Activated CD4-positive, alpha-beta T cell treated with anti-CD3 and anti-CD28 coated beads for 24 hours (primary cell): ENCODE data around the gene PPP6R2.

ENCODE experiments used
- DNase-seq, 2 donors: peaks; one replicate each; pipeline ENCODE4 v3.0.0-alpha.2; 2020; ENCODE audit warnings: low read depth in 2 of 2

Gene PPP6R2

DNA sequence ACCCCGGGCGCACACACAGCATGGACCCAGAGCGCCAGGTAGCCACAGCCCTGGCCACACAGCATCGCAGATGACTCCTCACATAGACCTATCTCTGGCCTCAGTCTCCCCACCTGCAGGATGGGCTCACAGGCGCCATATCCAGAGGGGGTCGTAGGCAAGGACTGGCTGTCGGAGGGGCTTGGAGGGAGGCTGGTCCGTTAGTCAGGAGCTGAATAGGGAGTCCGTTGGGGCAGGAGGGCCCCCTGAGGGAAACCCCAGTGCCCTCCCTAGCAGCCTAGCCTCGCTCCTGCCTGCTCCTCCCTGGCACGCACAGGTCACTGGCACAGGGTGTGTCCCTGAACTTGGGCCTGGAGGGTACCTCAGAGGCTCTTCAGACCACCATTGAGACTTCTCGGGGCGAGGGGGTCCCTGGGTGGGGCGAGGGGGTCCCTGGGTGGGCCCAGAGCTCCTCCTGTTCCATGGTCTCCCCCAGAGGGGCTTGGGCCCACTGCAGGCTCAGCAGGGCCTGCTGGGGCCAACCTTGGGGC, 37.7 kb upstream of the PPP6R2 start:
- DNase-seq, result no peak

DNA sequence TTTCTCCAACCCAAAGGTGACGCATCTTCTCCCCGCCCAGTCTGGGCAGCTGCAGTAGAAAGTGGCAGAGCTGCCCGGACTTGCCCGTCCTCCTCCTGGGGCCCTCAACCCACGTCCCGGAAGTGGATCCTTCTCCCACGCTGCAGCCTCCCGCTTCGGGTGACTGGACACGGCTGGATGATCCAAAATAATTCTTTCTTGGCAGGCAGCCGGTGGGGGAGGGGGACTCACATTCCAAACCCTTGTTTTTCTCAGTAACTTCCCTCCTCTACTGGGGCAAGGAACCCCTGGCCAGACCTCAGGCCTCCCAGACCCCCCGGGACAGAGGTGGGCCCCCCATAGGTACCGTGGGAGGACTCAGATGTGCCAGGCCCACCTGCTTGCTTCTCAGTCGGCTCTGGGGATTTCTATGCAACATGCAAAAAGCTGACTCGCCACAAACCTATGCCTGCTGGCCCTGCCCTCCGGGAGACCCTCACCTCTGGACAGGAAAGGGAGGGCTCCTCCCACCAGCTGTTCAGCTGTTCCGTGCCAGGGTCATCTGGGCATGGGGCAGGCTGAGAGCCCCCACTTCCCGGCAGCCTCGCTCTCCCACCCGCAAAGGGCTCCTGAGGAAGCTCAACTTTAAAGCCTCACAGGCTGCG, 37.1 kb upstream of the PPP6R2 start:
- DNase-seq, result no peak

DNA sequence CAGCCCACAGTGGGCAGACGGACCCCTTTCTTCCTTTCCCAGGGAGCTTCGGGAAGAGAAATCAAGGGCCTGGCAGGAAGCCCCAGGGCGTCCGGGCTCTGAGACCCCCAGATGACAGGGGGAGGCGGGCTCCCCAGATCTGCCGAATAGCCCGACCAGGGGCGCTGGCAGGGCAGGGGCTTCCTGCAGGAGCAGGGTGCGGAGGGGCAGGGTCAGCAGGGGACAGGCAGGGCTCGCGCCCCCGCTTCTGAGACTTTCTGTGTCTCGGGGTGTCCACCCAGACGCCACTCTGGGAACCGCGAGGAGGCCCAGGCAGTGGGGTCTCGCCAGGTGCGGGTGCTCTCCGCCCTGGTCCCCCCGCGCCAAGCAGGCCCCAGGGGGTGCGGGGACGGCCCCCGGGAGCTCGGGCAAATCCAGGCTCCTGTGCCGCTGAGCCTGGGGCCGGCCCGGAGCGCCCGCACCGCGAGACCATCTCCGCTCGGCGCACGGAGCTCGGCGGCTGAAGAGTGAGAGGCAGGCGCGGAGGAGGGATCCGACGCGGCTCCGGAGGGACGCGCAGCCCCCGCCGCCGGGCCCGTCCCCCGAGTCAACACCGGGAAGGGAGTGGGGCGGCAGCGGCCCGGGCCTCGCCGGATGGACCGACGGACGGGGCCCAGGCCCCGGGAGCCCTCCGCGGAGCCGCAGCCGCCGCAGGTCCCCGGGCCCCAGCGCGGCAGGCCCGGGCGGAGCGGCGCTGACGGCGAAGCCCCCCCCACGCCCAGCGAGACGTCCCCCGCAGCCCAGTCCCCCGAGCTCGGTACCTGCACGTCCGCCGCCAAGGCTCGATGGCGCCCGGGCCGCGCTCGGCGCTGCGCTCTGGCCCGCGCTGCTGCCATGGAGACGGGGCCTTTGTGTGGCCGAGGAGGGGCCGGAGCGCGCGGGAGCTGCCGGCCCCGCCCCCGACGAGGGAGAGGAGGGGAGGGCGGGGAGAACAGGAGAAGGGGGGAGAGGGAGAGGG, 36.1 kb upstream of the PPP6R2 start, which contains the start of gene PLXNB2:
PLXNB2 (minus strand) TSS at position 894 of the 997 bp plus-strand sequence. CDS start 17,062 bp downstream, outside the sequence.
- no peak for DNase-seq

DNA sequence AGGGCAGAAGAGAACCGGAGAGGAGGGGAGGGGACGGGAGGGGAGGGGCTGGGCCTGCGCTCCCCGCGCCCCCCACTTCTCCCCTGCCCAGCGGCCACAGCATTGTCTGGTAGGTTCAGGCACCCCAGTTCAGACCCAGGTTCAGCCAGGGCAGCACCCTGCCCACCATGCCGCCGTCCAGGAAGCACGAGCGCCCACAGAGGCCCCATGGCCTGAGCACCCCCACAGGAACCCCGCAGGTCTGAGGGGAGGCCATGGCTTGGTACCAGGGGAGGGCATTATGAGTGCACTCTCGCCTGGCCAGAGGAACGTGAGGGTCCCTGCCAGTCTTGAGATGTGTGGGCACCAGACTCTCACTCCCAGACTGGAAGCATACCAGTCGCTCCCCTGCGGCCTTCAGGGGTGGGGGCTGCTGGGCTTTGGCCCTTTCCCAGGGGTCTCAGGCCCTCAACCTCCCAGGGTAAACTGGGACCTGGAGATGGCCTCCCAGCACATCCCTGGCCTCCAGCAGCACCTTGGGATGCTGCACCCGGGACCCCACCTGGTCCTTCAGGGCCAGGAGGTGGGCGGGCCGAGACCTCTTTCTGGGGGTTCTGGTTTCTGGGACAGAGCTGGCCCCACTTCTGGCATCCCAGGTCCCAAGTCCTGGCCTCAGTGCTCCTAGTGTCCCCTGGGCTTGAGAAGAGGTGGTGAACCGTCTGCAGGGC, 35.1 kb upstream of the PPP6R2 start:
- DNase-seq, result no peak

DNA sequence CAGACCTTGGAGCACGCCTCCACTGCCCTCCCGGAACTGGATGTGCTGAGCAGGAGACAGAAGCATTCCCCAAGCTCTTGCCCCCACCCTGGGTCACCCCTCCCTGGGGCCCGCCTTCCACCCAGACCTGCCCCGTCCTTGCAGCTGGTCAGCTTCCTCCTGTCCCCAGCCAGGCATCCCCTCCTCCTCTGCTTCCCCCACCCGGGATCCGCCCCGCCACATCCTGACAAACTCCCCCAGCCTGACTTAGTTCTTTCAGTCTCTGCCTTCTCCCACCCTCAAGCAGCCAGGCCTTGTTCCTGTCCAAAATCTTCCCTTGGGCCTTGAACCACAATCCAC, 34.6 kb upstream of the PPP6R2 start:
- no peak for DNase-seq

DNA sequence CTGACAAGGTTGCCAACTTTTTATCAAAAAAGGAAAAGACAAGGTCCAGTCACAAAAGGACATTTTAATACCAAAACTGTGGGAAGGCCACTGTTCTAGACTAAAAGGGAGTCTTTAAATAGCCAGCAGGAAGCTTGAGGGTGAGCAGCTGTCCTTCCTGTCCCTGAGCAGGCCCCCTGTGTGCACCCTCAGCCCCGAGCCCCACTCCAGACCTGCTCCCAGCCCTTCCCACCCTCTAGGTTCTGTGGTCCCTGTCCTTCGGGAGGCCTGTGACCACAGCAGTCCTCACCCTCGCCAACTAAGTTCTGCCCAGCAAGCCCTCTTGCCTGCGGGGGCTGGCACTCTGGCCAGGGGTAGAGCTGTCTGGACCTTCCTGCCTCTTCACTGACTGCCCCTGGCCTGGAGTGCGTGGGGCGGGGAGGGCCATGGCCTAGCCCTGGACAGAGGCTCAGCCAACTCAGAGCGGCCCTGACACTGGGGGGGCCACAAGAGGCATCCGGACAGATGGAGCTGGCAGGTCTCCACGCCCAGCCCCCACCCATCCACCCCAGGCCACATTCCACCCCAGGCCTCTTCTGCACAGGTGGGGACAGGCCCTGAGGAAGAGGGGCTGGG, 34.0 kb upstream of the PPP6R2 start:
- DNase-seq, result no peak

DNA sequence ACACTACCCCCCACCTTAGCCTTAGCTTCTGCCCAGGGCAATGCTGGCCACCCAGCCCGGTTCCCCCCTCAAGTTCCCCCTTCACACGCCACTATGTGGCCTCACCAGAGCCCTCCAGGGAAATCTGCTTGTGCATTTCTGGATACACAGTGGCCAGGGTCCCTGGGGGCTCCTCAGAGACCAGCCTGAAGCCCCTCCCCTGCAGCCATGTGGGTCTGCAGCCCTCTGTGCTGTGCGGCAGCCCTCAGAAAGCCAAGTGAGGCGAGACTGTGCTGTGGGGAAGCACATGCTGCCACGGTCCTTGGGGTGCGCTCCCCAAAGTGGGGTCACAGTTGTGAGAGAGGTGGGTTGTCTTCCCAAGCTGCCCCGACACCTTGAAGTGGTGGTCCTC, 33.5 kb upstream of the PPP6R2 start:
- no peak for DNase-seq

DNA sequence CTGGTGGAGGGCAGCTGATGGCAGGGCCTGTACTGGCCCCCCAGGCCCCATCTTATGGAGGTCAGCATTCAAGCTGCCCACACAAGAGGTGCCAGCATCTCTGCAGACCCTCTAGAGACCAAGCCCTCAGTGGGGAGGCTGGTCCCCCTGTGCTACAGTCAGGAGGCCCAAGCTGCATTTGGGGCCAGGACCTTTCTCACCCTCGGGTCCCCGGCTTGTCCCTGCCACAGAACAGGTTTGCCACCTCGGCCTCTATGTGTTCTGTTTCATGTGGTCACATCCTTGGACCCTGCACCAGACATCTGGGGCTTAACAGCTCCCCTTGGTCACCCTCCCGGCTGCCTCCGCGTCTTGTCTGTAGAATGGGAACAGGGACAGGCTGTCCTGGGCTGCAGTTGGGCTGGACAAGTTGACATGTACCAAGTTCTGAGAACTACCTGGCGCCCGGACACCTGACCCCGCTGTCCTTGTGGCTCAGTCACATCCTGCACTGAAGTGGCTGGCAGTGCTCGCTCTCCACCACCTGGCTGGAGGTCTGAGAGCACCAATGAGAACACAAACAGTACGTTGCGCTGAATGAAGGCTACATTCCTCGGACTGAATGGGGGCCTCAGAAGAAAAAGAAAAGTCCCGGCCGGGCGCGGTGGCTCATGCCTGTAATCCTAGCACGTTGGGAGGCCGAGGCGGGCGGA, 33.0 kb upstream of the PPP6R2 start:
- no peak for DNase-seq

DNA sequence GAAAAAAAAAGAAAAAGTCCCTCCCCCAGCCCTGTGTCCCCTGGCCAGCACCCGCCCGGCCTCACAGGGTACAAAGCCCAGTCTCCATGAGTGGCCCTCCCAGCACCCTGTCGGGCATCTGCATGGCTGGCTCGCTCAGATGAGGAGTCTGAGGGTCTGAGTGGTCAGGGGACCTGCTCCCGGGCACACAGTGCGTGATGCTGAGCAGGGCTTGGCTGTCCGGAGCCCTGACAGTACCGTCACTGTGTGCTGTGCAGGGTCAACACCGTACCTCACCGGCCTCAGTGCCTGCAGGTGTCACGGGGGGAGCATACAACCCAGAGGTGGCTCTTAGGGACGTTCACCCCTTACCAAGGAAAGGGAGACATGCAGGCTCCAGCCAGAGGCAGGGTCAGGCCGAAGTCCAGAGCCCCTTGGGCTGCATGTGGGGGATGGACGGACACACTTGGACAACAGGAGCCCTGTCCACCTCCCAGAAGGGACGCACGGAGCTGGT, 32.1 kb upstream of the PPP6R2 start:
- no peak for DNase-seq

DNA sequence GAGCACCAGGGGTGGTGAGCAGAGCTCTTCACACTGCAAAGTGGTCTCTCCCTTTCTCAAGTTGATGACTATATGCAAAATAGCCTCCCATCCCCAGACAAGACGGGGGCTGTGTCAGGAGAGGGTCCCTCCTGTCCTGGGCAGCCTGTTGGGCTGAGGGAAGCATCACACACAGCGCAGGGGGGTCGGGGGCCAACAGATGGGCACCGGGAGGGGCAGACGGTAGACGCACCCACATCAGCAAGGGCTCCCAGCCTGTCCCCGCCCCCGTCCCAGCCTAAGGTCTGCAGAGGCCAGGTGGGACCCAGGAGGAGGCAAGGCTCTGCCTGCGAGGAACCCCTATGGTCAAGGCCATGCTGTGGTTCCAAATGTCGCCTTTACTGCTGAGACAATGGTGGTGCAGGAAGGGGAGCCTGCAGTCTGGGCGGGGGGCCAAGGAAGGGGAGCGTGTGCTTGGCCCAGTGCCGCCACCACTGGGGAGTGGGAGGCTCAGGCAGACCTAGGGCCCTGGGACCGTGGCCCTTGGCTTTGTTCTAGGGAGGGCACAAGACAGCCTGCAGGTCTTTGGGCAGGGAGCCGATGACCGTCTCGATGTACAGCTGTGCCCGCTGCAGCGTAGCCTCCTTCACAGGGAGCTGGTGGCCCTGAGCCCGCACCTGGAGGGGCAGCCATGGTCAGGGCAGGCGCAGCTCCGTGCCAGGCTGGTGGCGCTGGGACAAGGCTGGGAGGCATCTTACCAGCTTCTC, 31.3 kb upstream of the PPP6R2 start:
- DNase-seq, result no peak

DNA sequence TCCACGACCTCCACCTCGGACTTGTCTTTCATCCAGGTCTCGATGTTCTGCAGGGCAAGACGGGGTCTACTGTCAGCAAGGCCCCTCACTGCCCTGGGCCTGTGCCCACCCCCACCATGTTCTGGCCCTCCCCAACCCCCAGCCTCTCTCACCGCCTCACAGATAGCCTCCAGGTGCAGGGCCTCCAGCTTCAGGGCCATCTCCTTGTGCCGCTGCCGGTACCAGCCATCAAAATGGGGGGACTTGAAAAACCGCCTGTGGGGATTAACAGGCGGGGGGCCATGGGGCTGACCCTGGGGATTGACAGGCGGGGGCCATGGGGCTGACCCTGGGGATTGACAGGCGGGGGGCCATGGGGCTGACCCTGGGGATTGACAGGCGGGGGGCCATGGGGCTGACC, 30.8 kb upstream of the PPP6R2 start:
- DNase-seq, result no peak

DNA sequence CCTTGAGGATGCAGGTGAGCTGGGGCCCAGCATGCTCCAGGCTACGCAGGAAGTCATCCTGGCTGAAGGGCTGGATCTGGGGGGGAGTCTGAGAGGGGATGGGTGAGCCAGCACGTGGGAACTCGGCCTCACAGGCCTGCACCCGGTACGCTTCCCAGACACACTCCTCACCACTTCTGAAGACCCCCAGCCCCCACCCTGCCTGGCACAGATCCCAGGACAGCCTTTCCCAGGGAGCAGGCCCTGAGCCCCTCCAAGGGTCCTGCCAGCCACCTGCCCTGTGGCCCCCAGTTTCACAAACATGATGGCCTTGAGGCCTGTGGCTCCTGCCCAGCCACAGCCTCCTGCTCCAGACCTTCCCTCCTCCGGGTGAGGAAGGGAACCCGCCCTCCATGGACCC, 30.1 kb upstream of the PPP6R2 start:
- DNase-seq, result no peak

DNA sequence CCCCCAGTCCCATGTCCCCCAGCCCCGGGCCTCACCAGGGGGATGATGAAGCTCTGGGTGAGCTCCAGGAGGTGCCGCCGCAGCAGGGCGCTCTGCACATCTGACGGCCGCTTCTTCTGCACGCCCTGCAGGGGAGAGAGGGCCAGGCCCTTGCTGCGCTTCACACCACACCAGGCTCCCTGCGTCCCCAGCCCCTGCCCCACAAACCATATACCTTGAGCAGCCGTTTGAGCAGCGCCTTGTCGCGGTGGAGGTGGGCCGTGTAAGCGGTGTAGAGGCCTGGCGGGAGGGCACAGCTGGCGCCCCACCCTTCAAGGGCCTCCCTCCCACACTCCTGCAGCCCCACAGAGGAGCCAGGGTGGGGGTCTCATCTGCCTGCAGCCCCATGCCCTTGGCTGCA, 29.5 kb upstream of the PPP6R2 start:
- no peak for DNase-seq

DNA sequence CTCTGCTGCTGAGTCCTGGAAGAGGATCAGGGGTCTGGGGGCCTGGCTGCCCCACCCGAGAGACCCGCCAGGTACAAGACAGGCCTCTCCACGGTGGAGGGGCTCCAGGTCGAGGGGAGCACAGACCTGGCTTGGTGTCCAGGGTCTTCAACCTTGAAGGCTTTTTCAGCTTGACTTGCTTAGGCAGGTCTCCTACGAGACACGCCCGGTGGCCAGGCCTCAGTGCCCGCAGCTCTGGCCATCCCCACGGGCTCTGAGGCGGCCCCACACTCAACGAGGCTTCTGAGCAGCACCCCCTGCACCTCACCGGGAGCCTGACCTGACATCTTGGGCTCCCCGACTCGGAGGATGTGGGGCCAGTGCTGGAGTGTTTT, 29.1 kb upstream of the PPP6R2 start:
- no peak for DNase-seq

DNA sequence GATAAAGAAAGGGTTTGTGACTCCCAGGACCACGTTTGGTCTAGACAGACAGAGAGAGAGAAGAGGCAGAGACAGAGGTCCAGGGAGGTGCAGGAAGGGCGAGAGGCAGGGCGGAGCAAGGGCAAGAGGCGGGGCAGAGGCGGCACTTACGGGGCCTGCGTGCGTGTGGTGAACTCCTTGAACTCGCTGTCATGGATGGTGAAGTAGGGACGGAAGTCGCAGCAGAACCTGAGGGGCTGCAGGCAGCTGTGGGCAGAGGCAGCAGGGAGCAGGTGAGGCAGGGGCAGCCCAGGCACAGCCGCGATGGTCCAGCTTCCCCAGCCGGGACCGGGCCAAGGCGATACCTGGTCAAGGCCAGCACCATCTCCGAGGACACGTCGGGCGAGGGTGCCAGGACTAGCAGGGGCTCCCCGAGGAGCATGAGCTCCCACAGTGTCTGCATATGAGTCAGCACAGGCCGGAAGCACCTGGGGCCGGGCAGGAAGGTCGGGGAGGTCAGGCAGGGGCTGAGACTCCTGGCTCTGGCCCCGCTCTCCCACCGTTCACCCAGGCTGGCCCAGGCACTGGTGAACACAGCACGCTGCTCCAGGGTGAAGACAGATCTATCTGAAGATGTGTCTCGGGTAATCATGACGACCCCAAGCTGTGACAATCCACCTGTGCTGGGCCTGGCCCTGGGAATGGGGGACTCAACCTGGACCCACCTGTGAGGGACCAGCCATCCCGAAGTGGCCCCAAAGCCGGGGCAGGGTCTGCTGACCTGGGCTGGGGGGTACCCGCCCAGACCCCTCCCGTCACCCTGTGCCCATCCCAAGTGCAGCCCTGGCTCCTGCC, 28.5 kb upstream of the PPP6R2 start:
- peak; percentile 58 to 66 for DNase-seq

DNA sequence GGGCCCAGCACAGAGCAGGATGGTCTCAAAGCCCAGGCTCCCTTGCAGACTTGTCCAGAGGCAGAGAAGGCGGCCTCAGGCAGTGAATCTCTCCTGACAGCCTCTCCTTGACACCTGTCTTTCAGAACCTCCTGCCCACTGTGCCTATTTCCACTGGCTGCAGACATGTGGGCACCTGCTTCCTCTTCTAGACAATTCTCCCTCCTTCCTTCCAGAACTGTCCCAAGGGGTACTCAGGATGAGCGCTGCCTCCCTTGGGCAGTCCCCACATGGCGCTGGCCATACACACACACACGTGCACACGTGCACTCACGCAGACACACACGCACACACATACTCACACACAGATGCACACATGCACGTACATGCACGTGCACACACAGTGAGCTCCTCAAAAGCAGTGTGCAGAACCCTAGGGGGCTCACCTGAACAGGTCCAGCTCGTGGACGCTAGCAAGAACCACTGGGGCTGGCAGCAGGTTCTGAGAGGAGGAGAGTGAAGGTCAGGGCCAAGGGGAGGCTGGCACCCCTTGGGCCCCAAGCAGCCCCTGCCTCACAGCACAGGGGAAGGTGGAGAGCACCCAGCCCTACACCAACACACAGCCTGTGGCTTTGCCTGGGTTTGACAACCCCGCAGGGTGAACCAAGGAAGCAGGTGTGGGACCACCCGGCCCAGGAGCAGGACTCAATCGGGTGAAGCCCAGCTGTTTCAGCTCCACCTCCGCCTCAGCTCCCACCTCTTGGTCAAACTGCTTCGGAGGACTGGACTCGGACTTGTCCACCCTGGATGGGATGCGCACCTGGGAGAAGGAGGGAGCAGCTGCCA, 27.6 kb upstream of the PPP6R2 start:
- no peak for DNase-seq

DNA sequence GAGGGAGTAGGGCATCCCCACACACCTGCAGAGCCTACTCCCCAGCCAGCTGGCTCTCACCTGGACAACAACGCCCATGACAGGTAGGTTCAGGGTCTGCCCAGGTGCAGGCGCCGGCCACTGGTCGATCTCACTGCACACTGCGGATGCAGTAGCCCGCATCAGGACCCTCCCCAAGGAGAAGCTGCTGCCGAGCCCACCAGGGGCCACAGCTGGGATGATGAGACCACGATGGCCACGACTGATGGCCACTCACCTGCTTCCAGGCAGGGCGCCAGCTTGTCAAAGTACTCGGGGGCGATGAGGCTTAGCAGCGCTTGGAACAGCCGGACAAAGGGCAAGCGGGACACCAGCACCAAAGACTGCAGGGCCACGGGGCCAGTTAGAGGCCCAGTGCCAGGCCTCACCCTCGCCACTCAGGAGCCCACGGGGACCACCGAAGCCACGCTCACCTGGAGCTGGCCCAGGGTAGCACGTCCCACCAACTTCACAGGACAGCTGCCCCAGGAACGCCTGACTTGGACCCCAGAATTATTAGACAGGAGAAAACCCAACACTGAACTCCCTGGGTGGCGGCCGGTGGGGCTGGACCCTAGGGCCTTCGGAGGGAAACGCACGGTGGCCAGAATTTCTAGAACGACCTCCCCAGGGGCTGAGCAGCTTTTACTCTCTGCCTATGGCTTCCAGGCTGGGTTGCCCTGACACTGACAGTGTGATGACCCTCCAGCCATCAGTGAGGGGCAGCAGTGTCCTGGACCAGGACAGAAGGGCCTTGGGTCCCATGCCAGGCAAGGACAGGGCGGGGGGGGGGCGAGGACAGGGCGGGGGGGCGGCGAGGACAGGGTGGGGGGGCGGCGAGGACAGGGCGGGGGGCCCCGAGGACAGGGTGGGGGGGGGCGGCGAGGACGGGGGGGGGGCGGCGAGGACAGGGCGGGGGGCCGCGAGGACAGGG, 26.7 kb upstream of the PPP6R2 start:
- no peak for DNase-seq
